Osteoblast (primary cell): Measurements from ENCODE around the gene TEX14. TPM values are rescaled to one million over a fixed set of nuclear protein-coding genes. Genes with fewer than 3 reads are reported as not detected.
A peak's percentile ranks its signal among the peaks of the same experiment; 100 is the strongest.

ENCODE experiments used
- DNase-seq: peaks from one replicate; pipeline ENCODE4 v3.0.0; 2011; ENCODE audit warnings: low spot score, mixed read lengths; ENCODE audit not compliant: insufficient read length; ENCODE audit errors: missing footprints
- H2AFZ ChIP-seq: 2 replicates; pipeline ENCODE4 v1.6.0; 2011; ENCODE audit warnings: mild to moderate bottlenecking, low read length
- H3K27ac ChIP-seq: 2 replicates; pipeline ENCODE4 v1.5.1; 2011; ENCODE audit warnings: mild to moderate bottlenecking, low read depth, low read length, moderate library complexity
- H3K27me3 ChIP-seq: 2 replicates; pipeline ENCODE4 v1.6.0; 2012; ENCODE audit warnings: mild to moderate bottlenecking, control low read depth, inconsistent platforms, low read length, moderate library complexity; ENCODE audit not compliant: insufficient read depth
- H3K36me3 ChIP-seq: 2 replicates; pipeline ENCODE4 v1.5.1; 2011; ENCODE audit warnings: mild to moderate bottlenecking, low read length, control low read depth, moderate library complexity; ENCODE audit not compliant: insufficient read depth
- H3K4me1 ChIP-seq: 2 replicates; pipeline ENCODE4 v1.5.1; 2011; ENCODE audit warnings: mild to moderate bottlenecking, low read length, control low read depth, moderate library complexity; ENCODE audit not compliant: insufficient read depth
- H3K4me2 ChIP-seq: 2 replicates; pipeline ENCODE4 v1.6.0; 2011; ENCODE audit warnings: mild to moderate bottlenecking, low read length; ENCODE audit not compliant: insufficient read depth
- H3K4me3 ChIP-seq: fragments of 200-600 bp; sonication (generic); 3 replicates; pipeline ENCODE4 v1.5.1; 2012; ENCODE audit warnings: mild to moderate bottlenecking, low read length, inconsistent platforms; ENCODE audit not compliant: insufficient read depth
- H3K79me2 ChIP-seq: 2 replicates; pipeline ENCODE4 v1.6.0; 2012; ENCODE audit warnings: mild to moderate bottlenecking, low read length, control low read depth, inconsistent platforms; ENCODE audit not compliant: insufficient read depth
- H3K9me3 ChIP-seq: 2 replicates; pipeline ENCODE4 v1.5.1; 2011; ENCODE audit warnings: low read depth, low read length, control low read depth
- H4K20me1 ChIP-seq: 2 replicates; pipeline ENCODE4 v1.6.0; 2012; ENCODE audit warnings: mild to moderate bottlenecking, low read length, control low read depth; ENCODE audit not compliant: insufficient read depth
- CTCF ChIP-seq: IDR thresholded peaks from 2 replicates; pipeline ENCODE4 v1.5.1; 2011; ENCODE audit warnings: mild to moderate bottlenecking, low read depth, low read length, moderate library complexity; ENCODE audit errors: extremely low read depth
- total RNA-seq: library from RNA; depleted of rRNA; stranded (reverse); fragments of >200 nt; gene quantifications from 2 replicates; pipeline ENCODE4 v1.2.3, GENCODE V29; 2012

TEX14 gene
- total RNA-seq, 1 donor, result under 0.01 TPM

DNA sequence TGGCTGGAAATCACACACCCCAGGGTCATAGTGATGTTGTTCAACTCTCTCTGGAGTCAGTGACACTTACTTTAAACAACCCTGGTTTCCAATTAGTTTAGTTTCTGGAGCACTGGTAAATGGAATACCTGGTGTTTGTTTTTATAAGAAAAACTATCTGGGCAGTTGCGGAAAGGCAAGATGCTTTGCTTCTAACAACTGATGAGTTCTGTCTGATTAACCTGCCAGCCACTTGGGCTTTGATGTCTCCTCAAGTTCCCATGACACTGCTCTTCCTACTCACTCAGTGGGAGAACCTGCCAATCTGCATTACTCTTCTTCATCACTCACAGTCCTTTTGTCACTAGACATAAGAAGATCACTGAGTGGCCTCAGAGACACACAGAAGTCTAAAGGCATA, 98.7 kb downstream of the TEX14 start:
- no peaks in the 10 kb centered on the region for H3K79me2 ChIP-seq
- TF ChIP-seq CTCF, result no peak
- H3K36me3 ChIP-seq, result no peaks in the 10 kb centered on the region
- no peak overlapping the region for H3K4me3 ChIP-seq
- H3K27me3 ChIP-seq, result no peaks in the 10 kb centered on the region
- H3K4me1 ChIP-seq, result no peaks in the 10 kb centered on the region
- no peak overlapping the region for H2AFZ ChIP-seq
- no peaks in the 10 kb centered on the region for H4K20me1 ChIP-seq
- no peak for DNase-seq
- no peak overlapping the region for H3K27ac ChIP-seq
- H3K9me3 ChIP-seq, result no peaks in the 10 kb centered on the region
- H3K4me2 ChIP-seq, result no peak overlapping the region

DNA sequence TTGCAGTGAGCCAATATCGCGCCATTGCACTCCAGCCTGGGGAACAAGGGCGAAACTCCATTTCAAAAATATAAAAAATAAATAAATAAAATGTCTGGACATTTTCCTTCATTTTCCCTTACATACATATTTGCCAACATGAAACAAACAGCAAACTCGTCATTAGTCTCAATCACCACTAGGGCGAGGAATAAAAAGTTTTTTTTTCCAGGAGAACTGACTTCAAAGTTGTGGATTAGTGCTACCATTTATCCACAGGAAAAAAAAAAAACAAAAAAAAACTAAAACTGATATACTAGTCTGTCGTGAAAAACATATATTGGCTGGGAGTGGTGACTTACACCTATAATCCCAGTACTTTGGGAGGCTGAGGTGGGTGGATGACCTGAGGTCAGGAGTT, 100.4 kb downstream of the TEX14 start:
- TF ChIP-seq CTCF, result peak; percentile 27
- no peak for DNase-seq
- Histone ChIP-seq H2AFZ (no peak overlapping the region), H3K4me1 (no peaks in the 10 kb centered on the region), H3K4me2 (no peak overlapping the region), H3K27ac (no peak overlapping the region), H3K4me3 (no peak overlapping the region), H4K20me1 (no peaks in the 10 kb centered on the region), H3K9me3 (no peaks in the 10 kb centered on the region), H3K27me3 (no peaks in the 10 kb centered on the region), H3K79me2 (no peaks in the 10 kb centered on the region), H3K36me3 (no peaks in the 10 kb centered on the region)

DNA sequence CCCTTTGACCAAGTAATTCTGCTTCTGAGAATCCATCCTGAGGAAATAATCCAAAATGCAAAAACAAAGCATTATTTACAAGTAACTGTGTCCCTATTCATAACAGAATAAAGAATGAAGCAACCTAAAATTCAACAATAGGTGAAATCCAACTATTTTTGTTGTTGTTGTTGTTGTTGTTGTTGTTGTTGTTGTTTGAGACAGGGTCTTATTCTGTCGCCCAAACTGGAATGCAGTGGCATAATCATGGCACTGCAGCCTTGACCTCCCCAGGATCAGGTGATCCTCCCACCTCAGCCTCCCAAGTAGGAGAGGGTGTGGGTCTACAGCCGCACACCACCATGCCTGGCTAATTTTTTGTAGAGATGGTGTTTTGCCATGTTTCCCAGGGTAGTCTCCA, 101.5 kb downstream of the TEX14 start:
- no peaks in the 10 kb centered on the region for H3K79me2 ChIP-seq
- no peak overlapping the region for H3K4me3 ChIP-seq
- H3K27me3 ChIP-seq, result no peaks in the 10 kb centered on the region
- no peaks in the 10 kb centered on the region for H3K9me3 ChIP-seq
- no peak overlapping the region for H3K4me2 ChIP-seq
- no peak for TF ChIP-seq CTCF
- H3K36me3 ChIP-seq, result no peaks in the 10 kb centered on the region
- H2AFZ ChIP-seq, result no peak overlapping the region
- H4K20me1 ChIP-seq, result no peaks in the 10 kb centered on the region
- no peaks in the 10 kb centered on the region for H3K4me1 ChIP-seq
- H3K27ac ChIP-seq, result no peak overlapping the region
- DNase-seq, result no peak

DNA sequence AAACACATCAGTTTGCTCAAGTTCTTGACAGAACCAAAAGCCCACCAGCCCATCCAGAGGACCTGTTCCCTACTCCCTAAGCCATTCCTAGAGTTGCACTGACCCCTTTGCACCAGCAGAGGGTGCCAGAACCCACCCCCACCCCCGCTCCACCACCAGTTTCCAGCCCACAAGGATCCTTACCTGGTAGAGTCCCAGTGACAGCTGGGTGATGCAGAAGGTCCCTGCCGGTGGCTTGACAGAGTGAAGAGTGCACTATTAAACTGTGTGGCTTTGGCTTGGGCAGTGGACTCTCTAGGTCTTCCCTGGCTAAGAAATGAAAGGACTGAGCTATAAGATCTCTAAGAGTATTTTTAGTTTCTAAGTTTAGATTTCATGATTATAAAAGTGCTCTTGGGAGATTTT, 104.1 kb downstream of the TEX14 start:
- Histone ChIP-seq H3K9me3 (no peaks in the 10 kb centered on the region), H2AFZ (no peak overlapping the region), H4K20me1 (no peaks in the 10 kb centered on the region), H3K27ac (no peak overlapping the region), H3K36me3 (no peaks in the 10 kb centered on the region), H3K79me2 (no peaks in the 10 kb centered on the region), H3K4me1 (no peaks in the 10 kb centered on the region), H3K27me3 (no peaks in the 10 kb centered on the region), H3K4me2 (no peak overlapping the region), H3K4me3 (no peak overlapping the region)
- TF ChIP-seq CTCF, result peak; percentile 93
- peak; percentile 81 for DNase-seq
